Liver (tissue), 9 donors: Measurements from ENCODE around the gene BEST2. TPM values are rescaled to one million over a fixed set of nuclear protein-coding genes. Genes with fewer than 3 reads are reported as not detected.

Experiments
- DNase-seq: peaks from one replicate; pipeline ENCODE4 v3.0.0-alpha.2; 2017; ENCODE audit warnings: low spot score
- H3K27ac ChIP-seq, 2 donors: one replicate each; pipeline ENCODE4 v1.7.0; 2013; ENCODE audit warnings: inconsistent platforms in 2 of 2, low read length in 2 of 2, control low read depth in 1 of 2, low read depth in 1 of 2, mild to moderate bottlenecking in 1 of 2
- H3K27me3 ChIP-seq, 4 donors: one replicate each; pipeline versions ENCODE4 v1.6.1 to v1.7.0; 2013; ENCODE audit warnings: low read length in 3 of 4, inconsistent platforms in 1 of 4, mild to moderate bottlenecking in 1 of 4, moderate library complexity in 1 of 4; ENCODE audit not compliant: control insufficient read depth in 4 of 4, insufficient read depth in 4 of 4
- H3K36me3 ChIP-seq, 4 donors: one replicate each; pipeline versions ENCODE4 v1.6.1 to v1.7.0; 2013; ENCODE audit warnings: low read length in 3 of 4, mild to moderate bottlenecking in 3 of 4, low read depth in 1 of 4, moderate library complexity in 1 of 4; ENCODE audit not compliant: control insufficient read depth in 4 of 4, insufficient read depth in 3 of 4
- H3K4me1 ChIP-seq, 4 donors: one replicate each; pipeline versions ENCODE4 v1.6.1 to v1.7.0; 2013; ENCODE audit warnings: low read length in 3 of 4, mild to moderate bottlenecking in 3 of 4, moderate library complexity in 1 of 4; ENCODE audit not compliant: control insufficient read depth in 4 of 4, insufficient read depth in 4 of 4
- H3K4me3 ChIP-seq, 3 donors: one replicate each; pipeline versions ENCODE4 v1.6.1 to v1.7.0; 2013; ENCODE audit warnings: low read length in 3 of 3, control low read depth in 1 of 3, low read depth in 1 of 3, mild to moderate bottlenecking in 1 of 3
- H3K9ac ChIP-seq, 2 donors: one replicate each; pipeline ENCODE4 v1.7.0; 2013; ENCODE audit warnings: low read length in 2 of 2, mild to moderate bottlenecking in 2 of 2, moderate library complexity in 2 of 2, control low read depth in 1 of 2, low read depth in 1 of 2
- H3K9me3 ChIP-seq, 4 donors: one replicate each; pipeline versions ENCODE4 v1.6.1 to v1.7.0; 2013; ENCODE audit warnings: low read length in 3 of 4; ENCODE audit not compliant: control insufficient read depth in 4 of 4
- EGR1 ChIP-seq, 2 donors: IDR thresholded peaks; 2 replicates each; pipeline ENCODE4 v1.6.1; 2016 to 2018; ENCODE audit warnings: antibody characterized with exemption in 2 of 2, low read depth in 2 of 2
- FOXA1 ChIP-seq: IDR thresholded peaks from 2 replicates; pipeline ENCODE4 v1.6.1; 2016; ENCODE audit warnings: antibody characterized with exemption
- FOXA2 ChIP-seq: IDR thresholded peaks from 2 replicates; pipeline ENCODE4 v1.6.1; 2016; ENCODE audit warnings: antibody characterized with exemption
- GABPA ChIP-seq, 2 donors: IDR thresholded peaks in 1 of 2; conservative IDR thresholded peaks in 1 of 2; 2 replicates each; pipeline ENCODE4 v1.6.1; 2016; ENCODE audit warnings: antibody characterized with exemption in 2 of 2, mild to moderate bottlenecking in 1 of 2, moderate library complexity in 1 of 2
- HNF4G ChIP-seq: IDR thresholded peaks from 2 replicates; pipeline ENCODE4 v1.6.1; 2016; ENCODE audit warnings: antibody characterized with exemption
- JUND ChIP-seq, 2 donors: IDR thresholded peaks; 2 replicates each; pipeline ENCODE4 v1.6.1; 2016; ENCODE audit warnings: antibody characterized with exemption in 2 of 2
- NR2F2 ChIP-seq: IDR thresholded peaks from 2 replicates; pipeline ENCODE4 v1.6.1; 2016; ENCODE audit warnings: antibody characterized with exemption
- RAD21 ChIP-seq, 2 donors: IDR thresholded peaks; 2 replicates each; pipeline ENCODE4 v1.6.1; 2016; ENCODE audit warnings: antibody characterized with exemption in 2 of 2, mild to moderate bottlenecking in 2 of 2
- RXRA ChIP-seq, 2 donors: IDR thresholded peaks; 2 replicates each; pipeline ENCODE4 v1.6.1; 2017 to 2018; ENCODE audit warnings: antibody characterized with exemption in 2 of 2, mild to moderate bottlenecking in 1 of 2
- TAF1 ChIP-seq: conservative IDR thresholded peaks from 2 replicates; pipeline ENCODE4 v1.6.1; 2016; ENCODE audit warnings: antibody characterized with exemption, mild to moderate bottlenecking
- WGBS: extraction: QIAGEN DNeasy Blood & Tissue Kit; methylation state at CpG from one replicate; pipeline ENCODE4 v1.1.7; 2013; 5-methylcytosine and 5-hydroxymethylcytosine counted together
- polyA plus RNA-seq, 2 donors: library from polyadenylated mRNA; stranded (reverse) in 1 of 2; unstranded in 1 of 2; fragments of 200-250 nt in 1 of 2; fragments of >200 nt in 1 of 2; fragmentation: Nextera tagmentation in 1 of 2; extraction: Ambion mirVana in 1 of 2; gene quantifications; one replicate each; pipeline versions ENCODE4 v1.2.1 to v1.2.3, GENCODE V29; 2013 to 2015
- total RNA-seq, 2 donors: library from RNA; depleted of rRNA; stranded (reverse); fragments of >200 nt; gene quantifications; one replicate each; pipeline ENCODE4 v1.2.3, GENCODE V29; 2014
- TF ChIP-seq, protein P1 (sequence below): IDR thresholded peaks from 2 replicates; pipeline ENCODE4 v1.6.1; 2016; ENCODE audit warnings: antibody characterized with exemption
- TF ChIP-seq, protein P2 (sequence below): IDR thresholded peaks from 2 replicates; pipeline ENCODE4 v1.6.1; 2016; ENCODE audit warnings: antibody characterized with exemption
- TF ChIP-seq, protein P3 (sequence below): IDR thresholded peaks from 2 replicates; pipeline ENCODE4 v1.6.1; 2016; ENCODE audit warnings: antibody characterized with exemption
- TF ChIP-seq, protein P4 (sequence below): fragments of 150-350 bp; IDR thresholded peaks from 2 replicates; pipeline ENCODE4 v1.5.1; 2017; ENCODE audit warnings: improper control_type of control experiment, low read depth, low read length; ENCODE audit not compliant: missing input control
- donor health status: healthy.
- donor health status: healthy.
- donor health status: healthy.
- donor health status: healthy.
- donor health status: healthy.

Gene BEST2
- total and polyA plus RNA-seq, 4 donors = not detected

DNA sequence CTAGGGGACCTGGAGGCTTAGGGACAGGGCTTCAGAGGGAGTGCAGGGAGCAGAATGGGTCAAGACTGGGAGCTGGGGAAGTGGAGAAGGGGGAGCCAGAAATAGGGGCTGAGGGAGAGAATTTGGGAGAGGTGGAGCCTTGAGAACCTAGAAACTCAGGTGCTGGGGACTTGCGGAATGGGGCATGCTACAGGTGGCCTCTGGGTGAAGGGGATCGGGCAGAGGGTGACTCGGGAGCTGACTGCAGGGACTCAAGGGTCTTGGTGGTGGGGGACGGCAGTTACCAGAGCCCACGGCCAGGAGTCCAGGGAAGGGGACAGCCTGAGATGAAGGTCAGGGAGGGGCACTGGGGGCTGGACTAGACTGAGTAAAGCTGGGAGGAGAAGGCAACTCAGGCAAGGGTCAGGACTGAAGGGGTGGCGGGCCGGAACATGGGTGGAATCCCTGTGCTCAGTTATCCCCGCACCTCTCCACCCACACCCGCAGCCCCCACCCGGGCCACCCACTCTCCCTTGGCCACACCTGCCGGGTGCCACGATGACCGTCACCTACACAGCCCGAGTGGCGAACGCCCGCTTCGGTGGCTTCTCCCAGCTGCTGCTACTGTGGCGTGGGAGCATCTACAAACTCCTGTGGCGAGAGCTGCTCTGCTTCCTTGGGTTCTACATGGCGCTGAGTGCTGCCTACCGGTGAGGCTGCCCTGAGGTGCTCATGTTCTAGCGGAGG is 628 bp downstream of the BEST2 start:
- TF ChIP-seq, protein P1, sequence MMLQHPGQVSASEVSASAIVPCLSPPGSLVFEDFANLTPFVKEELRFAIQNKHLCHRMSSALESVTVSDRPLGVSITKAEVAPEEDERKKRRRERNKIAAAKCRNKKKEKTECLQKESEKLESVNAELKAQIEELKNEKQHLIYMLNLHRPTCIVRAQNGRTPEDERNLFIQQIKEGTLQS = no peak
- TF ChIP-seq RXRA (IDR thresholded peaks at IDR 0.05) = no peak
- no peak for TF ChIP-seq HNF4G
- no peak for TF ChIP-seq EGR1 (IDR thresholded peaks at IDR 0.05; ENCODE audit: low read depth in 2 of 2)
- no peak for TF ChIP-seq TAF1
- no peak for TF ChIP-seq FOXA1
- TF ChIP-seq FOXA2 = no peak
- TF ChIP-seq, protein P2, sequence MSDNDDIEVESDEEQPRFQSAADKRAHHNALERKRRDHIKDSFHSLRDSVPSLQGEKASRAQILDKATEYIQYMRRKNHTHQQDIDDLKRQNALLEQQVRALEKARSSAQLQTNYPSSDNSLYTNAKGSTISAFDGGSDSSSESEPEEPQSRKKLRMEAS = no peak
- TF ChIP-seq NR2F2 = no peak
- 79% methylated on average over 23 of the region's 23 CpGs for WGBS
- Histone ChIP-seq H3K27me3 (peaks cover 0 to 2% (median 0%) of the 10 kb centered on the region in 4 donors), H3K9ac (no peak overlapping the region), H3K4me1 (no peaks in the 10 kb centered on the region), H3K4me3 (no peak overlapping the region), H3K27ac (no peak overlapping the region), H3K36me3 (peaks cover 3 to 7% (median 5%) of the 10 kb centered on the region in 4 donors), H3K9me3 (no peaks in the 10 kb centered on the region)
- no peak for DNase-seq

DNA sequence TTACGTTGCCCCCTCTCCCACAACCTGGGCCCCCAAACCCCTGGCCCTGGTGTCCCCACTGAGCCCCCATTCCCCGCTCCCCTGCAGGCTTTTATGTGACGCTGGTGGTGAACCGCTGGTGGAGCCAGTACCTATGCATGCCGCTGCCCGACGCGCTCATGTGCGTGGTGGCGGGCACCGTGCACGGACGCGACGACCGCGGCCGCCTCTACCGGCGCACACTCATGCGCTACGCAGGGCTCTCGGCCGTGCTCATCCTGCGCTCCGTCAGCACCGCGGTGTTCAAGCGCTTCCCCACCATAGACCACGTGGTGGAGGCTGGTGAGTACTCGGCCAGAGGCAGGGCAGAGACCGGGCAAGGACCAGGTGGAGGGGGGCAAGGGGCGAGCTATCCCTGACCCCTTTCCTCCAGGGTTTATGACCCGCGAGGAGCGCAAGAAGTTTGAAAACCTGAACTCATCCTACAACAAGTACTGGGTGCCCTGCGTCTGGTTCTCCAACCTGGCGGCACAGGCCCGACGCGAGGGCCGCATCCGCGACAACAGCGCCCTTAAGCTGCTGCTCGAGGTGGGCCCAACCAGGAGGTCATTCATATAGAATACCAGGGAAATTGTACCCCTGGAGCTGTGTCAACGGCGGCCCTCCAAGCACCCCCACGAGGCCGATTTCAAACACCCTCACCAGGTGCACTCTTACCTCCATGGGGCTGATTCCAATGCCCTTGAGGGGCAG is 3.0 kb downstream of the BEST2 start:
- TF ChIP-seq HNF4G (no peak), GABPA (IDR thresholded peaks at IDR 0.05 in 1 of 2, conservative IDR thresholded peaks at IDR 0.05 in 1 of 2) (no peak), EGR1 (IDR thresholded peaks at IDR 0.05; ENCODE audit: low read depth in 2 of 2) (no peak), JUND (IDR thresholded peaks at IDR 0.05) (no peak), RAD21 (IDR thresholded peaks at IDR 0.05) (no peak)
- TF ChIP-seq, protein P3, sequence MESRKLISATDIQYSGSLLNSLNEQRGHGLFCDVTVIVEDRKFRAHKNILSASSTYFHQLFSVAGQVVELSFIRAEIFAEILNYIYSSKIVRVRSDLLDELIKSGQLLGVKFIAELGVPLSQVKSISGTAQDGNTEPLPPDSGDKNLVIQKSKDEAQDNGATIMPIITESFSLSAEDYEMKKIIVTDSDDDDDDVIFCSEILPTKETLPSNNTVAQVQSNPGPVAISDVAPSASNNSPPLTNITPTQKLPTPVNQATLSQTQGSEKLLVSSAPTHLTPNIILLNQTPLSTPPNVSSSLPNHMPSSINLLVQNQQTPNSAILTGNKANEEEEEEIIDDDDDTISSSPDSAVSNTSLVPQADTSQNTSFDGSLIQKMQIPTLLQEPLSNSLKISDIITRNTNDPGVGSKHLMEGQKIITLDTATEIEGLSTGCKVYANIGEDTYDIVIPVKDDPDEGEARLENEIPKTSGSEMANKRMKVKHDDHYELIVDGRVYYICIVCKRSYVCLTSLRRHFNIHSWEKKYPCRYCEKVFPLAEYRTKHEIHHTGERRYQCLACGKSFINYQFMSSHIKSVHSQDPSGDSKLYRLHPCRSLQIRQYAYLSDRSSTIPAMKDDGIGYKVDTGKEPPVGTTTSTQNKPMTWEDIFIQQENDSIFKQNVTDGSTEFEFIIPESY = no peak
- TF ChIP-seq, protein P2 = no peak
- TF ChIP-seq, protein P4, sequence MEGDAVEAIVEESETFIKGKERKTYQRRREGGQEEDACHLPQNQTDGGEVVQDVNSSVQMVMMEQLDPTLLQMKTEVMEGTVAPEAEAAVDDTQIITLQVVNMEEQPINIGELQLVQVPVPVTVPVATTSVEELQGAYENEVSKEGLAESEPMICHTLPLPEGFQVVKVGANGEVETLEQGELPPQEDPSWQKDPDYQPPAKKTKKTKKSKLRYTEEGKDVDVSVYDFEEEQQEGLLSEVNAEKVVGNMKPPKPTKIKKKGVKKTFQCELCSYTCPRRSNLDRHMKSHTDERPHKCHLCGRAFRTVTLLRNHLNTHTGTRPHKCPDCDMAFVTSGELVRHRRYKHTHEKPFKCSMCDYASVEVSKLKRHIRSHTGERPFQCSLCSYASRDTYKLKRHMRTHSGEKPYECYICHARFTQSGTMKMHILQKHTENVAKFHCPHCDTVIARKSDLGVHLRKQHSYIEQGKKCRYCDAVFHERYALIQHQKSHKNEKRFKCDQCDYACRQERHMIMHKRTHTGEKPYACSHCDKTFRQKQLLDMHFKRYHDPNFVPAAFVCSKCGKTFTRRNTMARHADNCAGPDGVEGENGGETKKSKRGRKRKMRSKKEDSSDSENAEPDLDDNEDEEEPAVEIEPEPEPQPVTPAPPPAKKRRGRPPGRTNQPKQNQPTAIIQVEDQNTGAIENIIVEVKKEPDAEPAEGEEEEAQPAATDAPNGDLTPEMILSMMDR = no peak
- no peak overlapping the region for H3K9ac ChIP-seq
- WGBS = 66% methylated on average over 50 of the region's 50 CpGs
- H3K27me3 ChIP-seq = peaks cover 0 to 2% (median 0%) of the 10 kb centered on the region in 4 donors
- DNase-seq = no peak
- H3K4me3 ChIP-seq = no peak overlapping the region
- no peaks in the 10 kb centered on the region for H3K36me3 ChIP-seq
- H3K9me3 ChIP-seq = no peaks in the 10 kb centered on the region
- H3K4me1 ChIP-seq = peaks cover 2 to 8% (median 6%) of the 10 kb centered on the region in 4 donors
- H3K27ac ChIP-seq = no peak overlapping the region
